IMR-90 (cell line): Measurements from ENCODE around the gene CLEC16A.

ENCODE experiments used
- CHD1 ChIP-seq: IDR thresholded peaks from 2 replicates; pipeline ENCODE4 v1.6.1; 2012; ENCODE audit warnings: low read depth, low read length, improper control_type of control experiment
- MAFK ChIP-seq: IDR thresholded peaks from 2 replicates; pipeline ENCODE4 v1.6.1; 2012; ENCODE audit warnings: low read depth, low read length, improper control_type of control experiment
- MAZ ChIP-seq: IDR thresholded peaks from 2 replicates; pipeline ENCODE4 v1.6.1; 2012; ENCODE audit warnings: low read depth, mild to moderate bottlenecking, low read length, improper control_type of control experiment, moderate library complexity, borderline replicate concordance
- POLR2A ChIP-seq: IDR thresholded peaks from 2 replicates; pipeline ENCODE4 v1.6.1; 2012; ENCODE audit warnings: mild to moderate bottlenecking, low read depth, low read length
- RCOR1 ChIP-seq: IDR thresholded peaks from 2 replicates; pipeline ENCODE4 v1.6.1; 2012; ENCODE audit warnings: mild to moderate bottlenecking, low read length, improper control_type of control experiment; ENCODE audit not compliant: insufficient replicate concordance
- RFX5 ChIP-seq: IDR thresholded peaks from 2 replicates; pipeline ENCODE4 v1.8.0; 2012; ENCODE audit warnings: low read depth, mild to moderate bottlenecking, low read length, moderate library complexity
- SMC3 ChIP-seq: fragments of 150-350 bp; IDR thresholded peaks from 2 replicates; pipeline ENCODE4 v1.6.1; 2016; ENCODE audit warnings: low read depth, mild to moderate bottlenecking, antibody characterized with exemption, low read length, moderate library complexity
- TF ChIP-seq, protein P1 (sequence below): conservative IDR thresholded peaks from 2 replicates; pipeline ENCODE4 v1.5.1; 2012; ENCODE audit warnings: mild to moderate bottlenecking, low read depth, low read length, improper control_type of control experiment
- TF ChIP-seq, protein P2 (sequence below): fragments of 150-350 bp; IDR thresholded peaks from 2 replicates; pipeline ENCODE4 v1.6.1; 2016; ENCODE audit warnings: low read depth, mild to moderate bottlenecking, low read length, moderate library complexity, borderline replicate concordance
- TF ChIP-seq, protein P3 (sequence below): fragments of 150-350 bp; IDR thresholded peaks from 2 replicates; pipeline ENCODE4 v1.6.1; 2017; ENCODE audit warnings: mild to moderate bottlenecking, antibody characterized with exemption, low read length, low read depth

DNA sequence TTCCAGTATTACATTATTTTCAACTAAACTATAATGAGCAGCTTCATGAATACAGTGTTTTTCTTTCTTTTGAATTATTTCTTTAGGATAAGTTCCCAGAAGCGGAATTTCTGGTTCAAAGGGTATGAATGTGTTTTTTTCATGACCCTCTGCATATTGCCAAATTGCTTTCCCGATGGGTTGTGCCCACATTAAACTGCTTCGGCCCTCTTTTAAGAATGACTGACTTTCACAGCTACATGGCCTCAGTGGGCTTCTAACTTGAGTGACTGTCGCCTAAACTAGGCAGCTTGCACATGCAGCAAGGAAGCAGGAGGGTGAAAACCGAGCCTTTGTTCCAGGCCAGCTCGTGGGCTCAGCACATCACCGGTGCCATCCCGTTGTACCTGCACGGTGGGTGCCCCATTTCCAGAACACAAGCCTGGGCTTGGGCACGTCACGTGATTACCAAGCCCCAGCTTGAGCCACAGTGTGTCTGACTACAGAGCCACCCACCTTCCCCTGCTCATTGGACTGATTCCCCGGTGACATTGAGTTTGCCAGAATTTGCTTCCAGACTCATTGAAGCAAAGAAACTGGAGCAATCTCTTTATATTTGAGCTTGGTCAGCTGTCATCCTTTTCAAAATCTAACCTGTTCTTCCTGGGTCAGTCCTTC is 112.8 kb downstream of the CLEC16A start:
- TF ChIP-seq, protein P1, sequence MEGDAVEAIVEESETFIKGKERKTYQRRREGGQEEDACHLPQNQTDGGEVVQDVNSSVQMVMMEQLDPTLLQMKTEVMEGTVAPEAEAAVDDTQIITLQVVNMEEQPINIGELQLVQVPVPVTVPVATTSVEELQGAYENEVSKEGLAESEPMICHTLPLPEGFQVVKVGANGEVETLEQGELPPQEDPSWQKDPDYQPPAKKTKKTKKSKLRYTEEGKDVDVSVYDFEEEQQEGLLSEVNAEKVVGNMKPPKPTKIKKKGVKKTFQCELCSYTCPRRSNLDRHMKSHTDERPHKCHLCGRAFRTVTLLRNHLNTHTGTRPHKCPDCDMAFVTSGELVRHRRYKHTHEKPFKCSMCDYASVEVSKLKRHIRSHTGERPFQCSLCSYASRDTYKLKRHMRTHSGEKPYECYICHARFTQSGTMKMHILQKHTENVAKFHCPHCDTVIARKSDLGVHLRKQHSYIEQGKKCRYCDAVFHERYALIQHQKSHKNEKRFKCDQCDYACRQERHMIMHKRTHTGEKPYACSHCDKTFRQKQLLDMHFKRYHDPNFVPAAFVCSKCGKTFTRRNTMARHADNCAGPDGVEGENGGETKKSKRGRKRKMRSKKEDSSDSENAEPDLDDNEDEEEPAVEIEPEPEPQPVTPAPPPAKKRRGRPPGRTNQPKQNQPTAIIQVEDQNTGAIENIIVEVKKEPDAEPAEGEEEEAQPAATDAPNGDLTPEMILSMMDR: no peak
- TF ChIP-seq, protein P2, sequence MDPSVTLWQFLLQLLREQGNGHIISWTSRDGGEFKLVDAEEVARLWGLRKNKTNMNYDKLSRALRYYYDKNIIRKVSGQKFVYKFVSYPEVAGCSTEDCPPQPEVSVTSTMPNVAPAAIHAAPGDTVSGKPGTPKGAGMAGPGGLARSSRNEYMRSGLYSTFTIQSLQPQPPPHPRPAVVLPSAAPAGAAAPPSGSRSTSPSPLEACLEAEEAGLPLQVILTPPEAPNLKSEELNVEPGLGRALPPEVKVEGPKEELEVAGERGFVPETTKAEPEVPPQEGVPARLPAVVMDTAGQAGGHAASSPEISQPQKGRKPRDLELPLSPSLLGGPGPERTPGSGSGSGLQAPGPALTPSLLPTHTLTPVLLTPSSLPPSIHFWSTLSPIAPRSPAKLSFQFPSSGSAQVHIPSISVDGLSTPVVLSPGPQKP: no peak
- TF ChIP-seq POLR2A (no peak), CHD1 (no peak), MAFK (no peak), SMC3 (no peak), RCOR1 (no peak), RFX5 (no peak), MAZ (no peak)
- TF ChIP-seq, protein P3, sequence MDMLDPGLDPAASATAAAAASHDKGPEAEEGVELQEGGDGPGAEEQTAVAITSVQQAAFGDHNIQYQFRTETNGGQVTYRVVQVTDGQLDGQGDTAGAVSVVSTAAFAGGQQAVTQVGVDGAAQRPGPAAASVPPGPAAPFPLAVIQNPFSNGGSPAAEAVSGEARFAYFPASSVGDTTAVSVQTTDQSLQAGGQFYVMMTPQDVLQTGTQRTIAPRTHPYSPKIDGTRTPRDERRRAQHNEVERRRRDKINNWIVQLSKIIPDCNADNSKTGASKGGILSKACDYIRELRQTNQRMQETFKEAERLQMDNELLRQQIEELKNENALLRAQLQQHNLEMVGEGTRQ: no peak
